ENCODE data around the gene ASAP3. TPM values are rescaled to one million over a fixed set of nuclear protein-coding genes. Genes with fewer than 3 reads are reported as not detected.
A peak's percentile ranks its signal among the peaks of the same experiment; 100 is the strongest.

The ASAP3 gene
- total and polyA plus RNA-seq, 9 of the 15 experiments (the other 6 are each of a cell fraction or from before 2014, with no cell fraction given): 1.7 to 31.2 (median 17.4) TPM

GRCh38 chr1:23530747-23531561 lies 47.0 kb upstream of the ASAP3 start, which contains the start of gene E2F2:
Gene E2F2, minus strand, starts transcription at chr1:23531233. Its CDS starts 440 bp downstream, at chr1:23530793.
- peaks cover 25% of the 10 kb centered on the region; the same call in 1 of the 2 replicates for H4K20me1 ChIP-seq (replicated peaks; ENCODE audit: control insufficient read depth, insufficient read depth, low read length)
- H3K9me3 ChIP-seq (replicated peaks; ENCODE audit: control insufficient read depth, insufficient read depth, low read depth, low read length): no peaks in the 10 kb centered on the region
- peaks cover 10% of the 10 kb centered on the region for H3K9me1 ChIP-seq (ENCODE audit: control insufficient read depth, insufficient read depth, low read length)
- H3K9ac ChIP-seq (ENCODE audit: insufficient read depth in 1 of 2, low read depth in 2 of 2, low read length in 2 of 2): peak within 1 kb of the TSS; percentile 79 to 97
- ATAC-seq (peak; percentile 79), DNase-seq (ENCODE audit: extremely low read depth in 1 of 4, low spot score in 3 of 4) (peak; percentile 97 to 98 (median 97)), FAIRE-seq (peak; percentile 29)
- H2AFZ ChIP-seq (ENCODE audit: low read depth, low read length): peak within 1 kb of the TSS; percentile 93
- ChIA-PET CTCF (ENCODE audit: low intra/inter-chr PET ratio) (interaction anchor here (0.7 kb wide), 1 partner anchor 134 kb away, joined by 3 read pairs; no protein-coding TSS in a partner anchor), POLR2A (interaction anchor here (0.6 to 1.3 kb wide), 13 partner anchors 9 to 411 kb away, joined by 3 to 5 read pairs (median 3); partner anchors contain the start of gene ID3)
- TSS peak; percentile 70 for BruUV-seq (replicated peaks)
- peak within 1 kb of the TSS; percentile 88 for H3K27ac ChIP-seq (ENCODE audit: extremely low read depth, low read depth, low read length)
- in situ Hi-C loops (cut with MboI): loop anchor here (5.0 to 10.0 kb wide), 3 partner anchors 34 to 556 kb away; partner anchors contain the start of genes HTR1D and LACTBL1
- no peaks in the 10 kb centered on the region for H3K27me3 ChIP-seq (ENCODE audit: control insufficient read depth in 2 of 2, insufficient read depth in 2 of 2, low read length in 2 of 2)
- peaks cover 49 to 50% of the 10 kb centered on the region in 2 experiments for H3K4me1 ChIP-seq (replicated peaks in 1 of 2; ENCODE audit: control insufficient read depth in 2 of 2, insufficient read depth in 2 of 2, low read length in 2 of 2)
- peaks cover 15% of the 10 kb centered on the region for H3K36me3 ChIP-seq (ENCODE audit: control insufficient read depth, insufficient read depth, low read length)
- under 1% methylated on average over 67 of the region's 85 CpGs for WGBS (ENCODE audit: insufficient coverage, low coverage, missing lambda C conversion rate)
- intact Hi-C loops (cut with micrococcal nuclease): loop anchor here (10.0 kb wide), 4 partner anchors 106 to 556 kb away; partner anchors contain the start of genes HNRNPR, HTR1D, LACTBL1 and TCEA3
- peak within 1 kb of the TSS; percentile 90 for H3K4me2 ChIP-seq (ENCODE audit: insufficient read depth, low read length)
- peak within 1 kb of the TSS; percentile 55 for H3K4me3 ChIP-seq
- H3K79me2 ChIP-seq (ENCODE audit: control insufficient read depth, insufficient read depth, low read length): peaks cover 50% of the 10 kb centered on the region
- TF ChIP-seq GABPB2 (CRISPR knock-in tag; conservative IDR thresholded peaks at IDR 0.05) (no peak), NFE2 (IDR thresholded peaks at IDR 0.05; ENCODE audit: low read depth) (no peak), TEAD4 (IDR thresholded peaks at IDR 0.05; ENCODE audit: low read length) (no peak), TEAD4 (CRISPR knock-in tag; IDR thresholded peaks at IDR 0.05; ENCODE audit: borderline replicate concordance) (0 out of 2 replicates have a peak, but pooled peaks have one; percentile 18), STAT5B (CRISPR knock-in tag; IDR thresholded peaks at IDR 0.05) (no peak), MEIS2 (IDR thresholded peaks at IDR 0.05; ENCODE audit: partially characterized antibody) (no peak), PKNOX1 (IDR thresholded peaks at IDR 0.05) (no peak), NCOR1 (IDR thresholded peaks at IDR 0.05) (peak; percentile 7; the same call in 1 of the 2 replicates), ILF3 (IDR thresholded peaks at IDR 0.05; ENCODE audit: borderline replicate concordance) (no peak), POU5F1 (IDR thresholded peaks at IDR 0.05; ENCODE audit: borderline replicate concordance, low read depth, low read length, partially characterized antibody) (no peak), SRSF9 (IDR thresholded peaks at IDR 0.05; ENCODE audit: borderline replicate concordance, low read depth, low read length) (no peak), DMBX1 (CRISPR knock-in tag; IDR thresholded peaks at IDR 0.05; ENCODE audit: borderline replicate concordance) (no peak), SOX6 (IDR thresholded peaks at IDR 0.05) (no peak), HINFP (tag; conservative IDR thresholded peaks at IDR 0.05; ENCODE audit: low read depth) (no peak)
- TF ChIP-seq, protein P1, sequence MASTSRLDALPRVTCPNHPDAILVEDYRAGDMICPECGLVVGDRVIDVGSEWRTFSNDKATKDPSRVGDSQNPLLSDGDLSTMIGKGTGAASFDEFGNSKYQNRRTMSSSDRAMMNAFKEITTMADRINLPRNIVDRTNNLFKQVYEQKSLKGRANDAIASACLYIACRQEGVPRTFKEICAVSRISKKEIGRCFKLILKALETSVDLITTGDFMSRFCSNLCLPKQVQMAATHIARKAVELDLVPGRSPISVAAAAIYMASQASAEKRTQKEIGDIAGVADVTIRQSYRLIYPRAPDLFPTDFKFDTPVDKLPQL (IDR thresholded peaks at IDR 0.05; ENCODE audit: extremely low read depth, insufficient read length): no peak
- TF ChIP-seq, protein P2, sequence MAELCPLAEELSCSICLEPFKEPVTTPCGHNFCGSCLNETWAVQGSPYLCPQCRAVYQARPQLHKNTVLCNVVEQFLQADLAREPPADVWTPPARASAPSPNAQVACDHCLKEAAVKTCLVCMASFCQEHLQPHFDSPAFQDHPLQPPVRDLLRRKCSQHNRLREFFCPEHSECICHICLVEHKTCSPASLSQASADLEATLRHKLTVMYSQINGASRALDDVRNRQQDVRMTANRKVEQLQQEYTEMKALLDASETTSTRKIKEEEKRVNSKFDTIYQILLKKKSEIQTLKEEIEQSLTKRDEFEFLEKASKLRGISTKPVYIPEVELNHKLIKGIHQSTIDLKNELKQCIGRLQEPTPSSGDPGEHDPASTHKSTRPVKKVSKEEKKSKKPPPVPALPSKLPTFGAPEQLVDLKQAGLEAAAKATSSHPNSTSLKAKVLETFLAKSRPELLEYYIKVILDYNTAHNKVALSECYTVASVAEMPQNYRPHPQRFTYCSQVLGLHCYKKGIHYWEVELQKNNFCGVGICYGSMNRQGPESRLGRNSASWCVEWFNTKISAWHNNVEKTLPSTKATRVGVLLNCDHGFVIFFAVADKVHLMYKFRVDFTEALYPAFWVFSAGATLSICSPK (IDR thresholded peaks at IDR 0.05; ENCODE audit: borderline replicate concordance): no peak
